NCI-H748 (cell line): Measurements from ENCODE around the gene ATF4.

Experiments used
- DNase-seq: peaks from one replicate; lab custom pipeline; 2025; ENCODE audit not compliant: unreplicated experiment; lab: John Stamatoyannopoulos, UW

ATF4 gene, protein sequence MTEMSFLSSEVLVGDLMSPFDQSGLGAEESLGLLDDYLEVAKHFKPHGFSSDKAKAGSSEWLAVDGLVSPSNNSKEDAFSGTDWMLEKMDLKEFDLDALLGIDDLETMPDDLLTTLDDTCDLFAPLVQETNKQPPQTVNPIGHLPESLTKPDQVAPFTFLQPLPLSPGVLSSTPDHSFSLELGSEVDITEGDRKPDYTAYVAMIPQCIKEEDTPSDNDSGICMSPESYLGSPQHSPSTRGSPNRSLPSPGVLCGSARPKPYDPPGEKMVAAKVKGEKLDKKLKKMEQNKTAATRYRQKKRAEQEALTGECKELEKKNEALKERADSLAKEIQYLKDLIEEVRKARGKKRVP

DNA sequence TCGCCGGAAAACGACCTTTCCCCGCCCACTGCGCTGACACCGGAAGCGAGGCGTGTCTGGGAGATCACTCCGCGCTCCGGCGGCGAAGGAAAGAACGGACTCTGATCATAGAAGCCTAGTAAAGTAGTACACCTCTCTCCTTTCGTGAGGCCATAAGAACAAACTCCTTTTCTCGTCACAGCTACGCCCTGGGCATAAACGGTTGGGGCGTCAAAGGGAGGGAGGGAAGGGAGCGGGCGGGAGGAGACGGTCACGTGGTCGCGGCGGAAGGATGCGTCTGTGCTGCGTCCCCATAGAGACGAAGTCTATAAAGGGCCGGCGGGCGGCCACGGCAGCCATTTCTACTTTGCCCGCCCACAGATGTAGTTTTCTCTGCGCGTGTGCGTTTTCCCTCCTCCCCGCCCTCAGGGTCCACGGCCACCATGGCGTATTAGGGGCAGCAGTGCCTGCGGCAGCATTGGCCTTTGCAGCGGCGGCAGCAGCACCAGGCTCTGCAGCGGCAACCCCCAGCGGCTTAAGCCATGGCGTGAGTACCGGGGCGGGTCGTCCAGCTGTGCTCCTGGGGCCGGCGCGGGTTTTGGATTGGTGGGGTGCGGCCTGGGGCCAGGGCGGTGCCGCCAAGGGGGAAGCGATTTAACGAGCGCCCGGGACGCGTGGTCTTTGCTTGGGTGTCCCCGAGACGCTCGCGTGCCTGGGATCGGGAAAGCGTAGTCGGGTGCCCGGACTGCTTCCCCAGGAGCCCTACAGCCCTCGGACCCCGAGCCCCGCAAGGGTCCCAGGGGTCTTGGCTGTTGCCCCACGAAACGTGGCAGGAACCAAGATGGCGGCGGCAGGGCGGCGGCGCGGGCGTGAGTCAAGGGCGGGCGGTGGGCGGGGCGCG is at the start of gene ATF4:
Gene ATF4, plus strand, starts transcription at position 337 of the 880 bp plus-strand sequence. CDS start 884 bp downstream, outside the sequence.
- DNase-seq, result peak; percentile 89

DNA sequence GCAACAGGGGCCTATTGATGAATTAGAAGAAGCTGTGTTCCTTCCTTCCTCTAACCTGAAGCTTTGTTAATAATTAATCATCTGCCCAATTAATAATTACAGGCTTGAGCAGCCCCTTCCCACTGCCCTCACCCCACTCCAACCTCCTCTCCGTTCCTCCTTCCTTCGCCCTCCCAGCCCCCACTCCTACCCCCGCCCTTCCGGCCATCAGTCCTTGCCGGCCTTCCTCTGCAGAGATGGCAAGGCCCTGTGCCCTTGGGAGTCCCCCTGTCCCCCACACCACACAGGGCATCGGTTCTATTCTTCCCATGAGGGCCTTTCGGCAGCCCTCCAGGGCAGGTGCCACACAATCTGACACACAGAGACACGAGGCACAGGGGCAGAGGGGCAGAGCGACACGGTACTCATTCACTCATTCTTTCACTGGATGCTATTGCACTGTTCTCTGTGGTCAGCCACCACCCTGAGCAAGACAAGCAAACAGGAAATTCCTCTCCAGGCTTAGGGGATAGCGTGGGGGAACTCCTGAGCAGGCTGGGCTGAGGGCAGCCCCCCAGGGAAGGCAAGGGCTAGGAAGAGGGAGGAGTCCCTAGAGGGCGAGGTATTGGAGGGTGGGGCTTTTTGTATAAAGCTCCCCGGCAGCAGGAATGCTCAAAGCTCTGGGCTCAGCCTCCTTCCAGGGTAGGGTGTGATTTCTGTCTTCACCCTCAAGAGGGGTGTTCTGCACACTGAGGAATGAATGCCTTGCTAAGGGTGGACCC is 48.8 kb upstream of the ATF4 start:
- no peak for DNase-seq

DNA sequence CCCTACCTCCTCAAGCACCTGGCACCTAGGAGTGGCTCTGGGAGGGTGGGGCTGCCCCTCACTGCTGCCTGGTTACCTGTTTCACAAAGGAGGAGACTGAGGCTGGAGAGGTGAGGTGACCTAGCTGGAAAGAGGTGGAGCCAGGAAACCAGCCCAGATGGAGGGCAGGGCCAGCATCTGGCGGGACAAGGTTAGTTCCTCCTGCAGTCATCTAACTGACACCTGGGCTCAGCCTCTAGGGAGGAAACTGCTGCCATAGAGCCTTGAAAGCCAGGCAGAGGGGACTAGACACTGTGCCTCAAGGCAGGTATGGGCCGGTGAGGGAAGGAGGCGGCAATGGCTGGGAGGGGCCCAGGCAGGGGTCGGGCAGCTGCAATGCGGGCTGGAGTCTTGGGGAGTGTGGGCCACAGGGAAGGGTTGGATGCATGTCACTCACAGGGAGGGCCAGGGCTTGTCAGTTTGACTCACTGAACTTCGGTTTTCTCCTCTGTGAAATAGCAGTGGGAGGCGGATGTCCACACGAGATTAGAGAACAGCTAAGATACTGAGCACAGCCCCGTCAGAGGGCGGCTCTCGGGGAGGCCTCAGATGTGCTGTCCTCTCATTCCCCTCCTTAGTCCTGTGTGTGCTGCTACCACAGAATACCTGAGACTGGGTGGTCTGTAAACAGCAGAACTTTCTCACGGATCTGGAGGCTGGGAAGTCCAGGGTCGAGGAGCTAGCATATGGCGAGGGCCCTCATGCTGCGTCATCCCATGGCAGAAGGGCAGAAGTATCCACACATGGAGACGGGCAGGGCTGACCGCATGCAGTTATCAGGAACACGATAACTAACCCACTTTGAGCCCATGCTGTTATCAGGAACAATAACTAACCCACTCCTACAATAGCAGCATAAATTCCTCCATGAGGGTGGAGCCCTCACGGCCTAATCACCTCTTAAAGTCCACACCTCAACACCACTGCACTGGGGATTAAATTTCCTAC is 47.5 kb upstream of the ATF4 start:
- DNase-seq, result no peak

DNA sequence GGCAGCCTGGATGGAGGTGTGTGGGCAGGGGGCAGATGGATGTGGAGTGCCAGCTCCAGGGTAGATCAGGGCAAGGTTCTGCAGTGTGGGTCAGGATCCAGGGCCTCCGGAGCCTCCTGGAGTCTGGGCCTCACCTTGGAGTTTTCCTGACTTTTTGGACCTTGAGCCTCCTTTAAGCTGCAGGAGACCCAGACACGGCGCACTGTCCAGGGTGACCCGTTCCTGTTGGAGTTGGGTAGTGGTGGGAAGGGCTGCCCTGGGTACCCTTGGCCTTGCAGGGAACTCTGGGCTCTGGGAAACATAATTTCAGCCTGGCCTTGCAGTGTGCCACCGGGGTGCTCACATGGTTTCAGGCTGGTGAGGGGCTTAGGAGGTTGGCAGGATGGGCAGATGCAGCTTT is 46.5 kb upstream of the ATF4 start:
- no peak for DNase-seq

DNA sequence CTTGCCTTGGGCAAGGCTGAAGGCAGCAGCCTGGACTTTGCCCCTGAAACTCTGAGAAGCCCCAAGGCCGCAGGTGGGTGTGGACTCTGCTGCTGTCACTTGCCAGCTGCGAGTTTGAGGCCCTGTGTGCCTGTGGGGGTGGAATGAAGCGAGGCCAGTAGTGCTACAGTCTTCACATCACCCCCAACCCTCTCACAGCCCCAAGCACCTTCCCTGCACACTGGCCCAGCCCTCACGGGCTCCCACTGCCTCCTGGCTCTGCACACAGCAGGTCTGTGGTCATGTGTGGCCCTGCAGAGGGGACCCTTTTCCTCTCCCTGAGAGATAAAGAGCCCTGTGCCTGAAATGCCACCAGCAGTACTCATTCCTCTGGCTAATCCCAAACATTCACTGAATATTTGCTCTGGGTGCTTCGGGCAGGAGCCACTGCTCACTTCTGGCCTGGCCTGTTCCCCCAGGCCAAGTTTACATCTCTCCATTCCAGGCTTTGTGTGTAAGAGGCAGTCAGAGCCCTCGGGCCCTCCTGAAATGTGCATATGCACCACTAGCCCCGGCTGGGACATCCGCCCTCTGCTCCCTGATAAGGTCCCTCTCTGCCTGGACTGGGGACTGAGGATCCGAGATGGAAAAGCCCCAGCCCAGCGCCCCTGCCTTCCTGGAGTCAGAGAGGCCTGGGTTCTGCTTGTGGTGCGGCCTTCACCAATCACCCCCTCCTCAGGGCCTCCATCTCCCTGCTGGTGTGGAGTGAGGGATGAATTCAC is 45.8 kb upstream of the ATF4 start:
- no peak for DNase-seq

DNA sequence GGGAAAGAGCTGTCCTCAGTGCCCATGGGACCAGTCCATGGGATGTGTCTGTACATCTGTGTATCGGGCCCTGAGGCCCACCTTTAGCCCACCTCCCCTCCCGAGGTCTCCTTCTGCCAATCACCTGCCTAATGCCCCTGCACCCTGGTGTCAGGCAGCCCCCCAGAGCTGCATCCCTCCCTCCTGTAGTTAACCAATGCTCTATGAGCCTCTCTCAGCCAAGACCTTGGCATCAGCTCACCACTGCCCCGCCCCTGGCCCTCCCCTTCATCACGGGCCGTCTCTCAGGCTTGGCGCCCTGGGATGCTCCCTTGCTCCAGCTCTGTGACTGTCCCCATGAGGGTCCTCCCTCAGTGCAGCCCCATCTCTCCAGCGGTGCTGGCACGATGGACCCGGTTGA is 45.0 kb upstream of the ATF4 start:
- DNase-seq, result no peak

DNA sequence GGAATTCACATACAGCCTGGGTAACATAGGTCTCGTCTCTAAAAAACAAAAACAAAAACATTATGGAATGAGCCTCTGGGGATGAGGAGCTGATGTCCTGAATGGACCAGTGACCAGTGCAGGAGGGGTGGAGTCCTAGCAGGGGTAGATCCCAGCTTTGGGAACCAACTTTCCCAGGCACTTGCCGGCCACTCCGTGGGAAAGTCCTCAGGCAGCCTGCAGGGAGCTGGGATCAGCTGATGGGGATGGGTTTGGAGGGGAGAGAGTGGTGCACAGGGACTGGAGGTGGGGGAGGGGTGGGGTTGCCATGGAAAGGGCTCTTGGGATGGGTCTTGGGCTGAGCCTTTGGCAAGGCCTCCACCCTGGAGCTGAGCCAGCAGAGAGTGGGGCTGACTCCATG is 44.5 kb upstream of the ATF4 start:
- DNase-seq, result no peak

DNA sequence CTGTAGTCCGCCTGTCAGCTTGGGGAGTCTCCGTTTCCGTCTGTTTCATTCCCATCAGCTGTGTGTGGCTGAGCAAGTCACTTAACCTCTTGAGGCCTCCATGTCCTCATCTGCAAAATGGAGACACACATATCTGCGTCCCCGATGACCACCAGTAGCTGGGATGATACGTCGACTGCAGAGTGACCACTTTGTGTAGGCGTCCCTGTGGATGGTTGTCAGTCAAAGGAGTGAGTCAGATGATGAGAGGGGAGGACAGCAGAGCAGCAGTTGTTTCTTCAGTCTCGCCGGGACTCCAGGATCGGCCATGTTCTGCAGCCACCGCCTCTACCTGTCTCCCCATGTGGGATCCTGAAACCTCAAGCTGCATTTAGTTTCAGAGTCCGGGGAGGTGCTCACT is 43.7 kb upstream of the ATF4 start:
- DNase-seq, result no peak

DNA sequence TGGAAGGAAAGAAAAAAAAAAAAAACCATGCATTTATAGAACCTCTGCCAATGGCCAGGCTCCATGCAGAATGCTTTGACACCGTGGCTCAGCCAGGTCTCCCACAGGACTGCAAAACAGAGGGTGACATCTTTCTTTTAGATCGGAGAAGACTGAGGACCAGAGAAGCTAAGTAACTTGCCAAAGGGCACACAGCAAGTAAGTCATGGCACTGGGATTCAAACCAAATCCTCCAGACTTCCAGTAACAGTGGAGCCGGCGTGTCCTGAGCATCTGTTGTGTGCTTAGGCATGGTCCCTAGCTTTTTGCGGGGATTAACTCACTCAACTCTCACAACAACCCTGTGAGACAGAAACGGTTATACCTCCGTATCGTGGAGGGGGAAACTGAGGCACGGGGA is 42.8 kb upstream of the ATF4 start:
- no peak for DNase-seq

DNA sequence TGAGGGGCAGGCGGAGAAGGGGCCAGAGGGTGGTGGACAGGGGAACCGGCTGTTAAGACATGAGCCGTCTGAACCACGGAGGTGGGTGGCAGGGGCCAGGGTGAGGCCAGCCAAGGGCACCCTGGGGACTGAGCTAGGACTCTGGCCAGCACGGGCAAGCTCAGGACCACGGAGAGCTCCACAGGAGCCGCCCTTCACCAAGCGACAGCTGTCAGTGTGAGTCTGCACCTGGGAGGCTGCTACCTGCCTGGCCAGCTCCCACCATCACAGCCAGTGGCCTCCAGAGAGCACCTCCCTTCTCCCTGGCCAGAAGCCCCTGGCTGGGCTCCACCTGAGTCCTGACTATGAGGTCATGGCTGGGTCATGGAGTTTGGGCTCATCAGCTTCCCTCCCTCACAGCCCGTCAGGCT is 41.9 kb upstream of the ATF4 start:
- DNase-seq, result no peak

DNA sequence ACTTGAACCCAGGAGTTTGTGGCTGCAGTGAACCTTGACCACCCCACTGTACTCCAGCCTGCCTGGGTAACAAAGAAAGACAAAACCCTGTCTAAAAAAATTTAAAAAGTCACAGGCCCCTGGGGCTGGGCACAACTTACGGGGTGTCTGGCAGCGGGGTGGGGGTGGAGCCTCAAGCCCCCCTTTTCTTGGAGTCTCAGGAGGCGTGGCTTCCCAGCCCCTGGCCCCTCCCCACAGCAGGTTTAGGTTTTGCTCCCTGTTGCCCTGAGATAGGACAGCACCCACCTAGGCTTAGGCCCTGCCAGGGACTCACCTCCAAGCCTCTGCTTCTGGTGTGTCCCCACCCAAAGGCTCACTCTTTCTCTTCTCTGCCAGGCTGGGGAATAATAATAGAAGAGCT is 41.1 kb upstream of the ATF4 start:
- DNase-seq, result no peak

DNA sequence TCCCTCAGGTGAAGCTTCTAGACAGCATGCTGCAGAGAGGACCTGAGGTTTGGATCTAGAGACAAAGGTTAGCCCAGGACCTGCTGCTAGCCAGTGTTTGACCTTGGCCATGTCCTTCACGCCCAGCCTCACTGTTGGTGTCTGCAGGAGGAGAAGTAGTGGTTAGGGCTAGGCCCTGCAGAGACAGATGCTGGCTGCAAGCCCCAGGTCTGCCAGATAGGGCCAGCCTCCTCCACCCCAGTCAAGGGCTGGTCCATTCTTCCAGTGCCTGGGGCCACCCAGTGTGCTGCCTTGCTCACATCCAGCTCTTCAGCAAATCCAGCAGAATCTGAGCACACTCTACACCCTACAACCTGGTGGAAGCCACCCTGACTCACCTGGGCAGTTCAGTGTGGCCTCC is 39.8 kb upstream of the ATF4 start:
- no peak for DNase-seq

DNA sequence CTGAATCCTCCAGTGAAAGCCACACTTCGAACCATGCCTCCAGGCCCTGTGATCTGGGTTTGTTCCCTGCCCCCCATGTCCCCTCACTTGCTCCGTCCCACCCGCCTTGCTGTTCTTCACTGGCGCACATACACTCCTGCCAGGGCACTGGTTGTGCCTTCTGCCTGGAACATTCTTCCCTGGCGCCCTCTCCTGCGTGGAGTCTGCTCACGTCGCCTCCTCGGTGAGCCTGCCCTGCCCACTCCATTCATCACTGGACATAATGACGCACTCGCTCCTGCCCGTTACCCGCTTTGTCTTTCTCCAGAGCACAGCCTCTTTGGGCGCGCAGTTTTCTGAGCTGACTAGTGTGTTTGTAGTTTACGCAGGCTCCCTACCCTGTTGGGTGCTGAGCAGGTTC is 39.3 kb upstream of the ATF4 start:
- no peak for DNase-seq

DNA sequence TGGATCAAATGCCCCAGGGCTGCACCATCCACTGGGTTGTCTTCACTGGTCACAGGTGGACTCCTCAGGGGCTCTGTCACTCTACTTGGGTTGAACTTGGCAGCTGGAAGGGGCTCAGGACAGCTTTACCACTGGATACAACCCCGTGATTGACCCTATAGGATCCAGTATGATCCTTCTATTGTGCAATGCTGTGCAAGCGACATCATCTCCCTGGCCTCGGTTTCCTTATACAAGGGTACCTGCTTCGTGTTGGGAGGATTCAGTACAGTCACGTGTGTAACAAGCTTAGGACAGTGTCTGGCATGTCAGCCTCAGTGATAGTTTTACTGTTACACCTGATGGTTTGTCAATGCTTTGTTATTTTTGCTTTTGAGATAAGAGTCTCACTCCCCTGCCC is 38.8 kb upstream of the ATF4 start:
- DNase-seq, result no peak

DNA sequence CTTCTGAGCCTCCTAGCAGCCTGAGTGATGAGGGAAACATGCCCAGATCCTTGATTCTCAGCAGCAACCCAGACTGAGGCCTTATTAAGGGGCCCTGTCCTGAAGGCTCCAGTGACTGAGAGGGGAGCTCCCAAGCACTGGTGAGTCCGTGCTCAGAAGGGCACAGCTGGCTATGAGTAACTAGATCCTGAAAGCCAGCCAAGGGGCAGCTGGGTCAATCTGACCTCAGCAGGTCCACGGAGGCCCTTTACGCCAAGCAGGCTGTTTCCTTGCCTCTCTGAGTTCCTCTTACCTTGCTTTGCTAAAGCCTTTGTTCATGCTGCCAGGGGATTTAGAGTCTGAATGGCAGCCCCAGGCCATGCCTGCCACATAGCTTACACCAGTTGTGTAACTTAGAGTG is 37.6 kb upstream of the ATF4 start:
- DNase-seq, result no peak

DNA sequence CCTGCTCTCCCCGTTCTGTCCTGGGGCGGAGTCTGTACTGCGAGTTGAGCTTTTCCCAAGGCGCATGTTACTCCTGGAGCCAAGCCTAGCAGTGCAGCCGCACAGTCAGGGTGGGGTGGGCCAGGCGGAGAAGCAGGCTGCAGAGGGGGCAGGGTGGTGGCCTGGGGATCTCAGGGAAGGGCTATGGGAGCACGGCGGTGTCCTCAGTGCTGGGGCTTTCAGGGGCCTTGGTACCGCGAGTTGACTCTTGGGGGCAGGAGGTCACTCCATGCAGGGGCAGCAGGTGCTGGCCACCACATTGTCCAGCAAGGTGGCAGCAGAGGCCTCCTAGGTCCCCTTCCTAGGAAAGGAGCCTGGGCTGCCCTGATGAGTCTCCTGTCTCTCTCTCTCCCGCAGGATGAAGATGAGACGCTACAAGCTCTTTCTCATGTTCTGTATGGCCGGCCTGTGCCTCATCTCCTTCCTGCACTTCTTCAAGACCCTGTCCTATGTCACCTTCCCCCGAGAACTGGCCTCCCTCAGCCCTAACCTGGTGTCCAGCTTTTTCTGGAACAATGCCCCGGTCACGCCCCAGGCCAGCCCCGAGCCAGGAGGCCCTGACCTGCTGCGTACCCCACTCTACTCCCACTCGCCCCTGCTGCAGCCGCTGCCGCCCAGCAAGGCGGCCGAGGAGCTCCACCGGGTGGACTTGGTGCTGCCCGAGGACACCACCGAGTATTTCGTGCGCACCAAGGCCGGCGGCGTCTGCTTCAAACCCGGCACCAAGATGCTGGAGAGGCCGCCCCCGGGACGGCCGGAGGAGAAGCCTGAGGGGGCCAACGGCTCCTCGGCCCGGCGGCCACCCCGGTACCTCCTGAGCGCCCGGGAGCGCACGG is 33.2 kb upstream of the ATF4 start:
- DNase-seq, result no peak

DNA sequence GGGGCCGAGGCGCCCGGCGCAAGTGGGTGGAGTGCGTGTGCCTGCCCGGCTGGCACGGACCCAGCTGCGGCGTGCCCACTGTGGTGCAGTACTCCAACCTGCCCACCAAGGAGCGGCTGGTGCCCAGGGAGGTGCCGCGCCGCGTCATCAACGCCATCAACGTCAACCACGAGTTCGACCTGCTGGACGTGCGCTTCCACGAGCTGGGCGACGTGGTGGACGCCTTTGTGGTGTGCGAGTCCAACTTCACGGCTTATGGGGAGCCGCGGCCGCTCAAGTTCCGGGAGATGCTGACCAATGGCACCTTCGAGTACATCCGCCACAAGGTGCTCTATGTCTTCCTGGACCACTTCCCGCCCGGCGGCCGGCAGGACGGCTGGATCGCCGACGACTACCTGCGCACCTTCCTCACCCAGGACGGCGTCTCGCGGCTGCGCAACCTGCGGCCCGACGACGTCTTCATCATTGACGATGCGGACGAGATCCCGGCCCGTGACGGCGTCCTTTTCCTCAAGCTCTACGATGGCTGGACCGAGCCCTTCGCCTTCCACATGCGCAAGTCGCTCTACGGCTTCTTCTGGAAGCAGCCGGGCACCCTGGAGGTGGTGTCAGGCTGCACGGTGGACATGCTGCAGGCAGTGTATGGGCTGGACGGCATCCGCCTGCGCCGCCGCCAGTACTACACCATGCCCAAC is 32.4 kb upstream of the ATF4 start:
- DNase-seq, result no peak

DNA sequence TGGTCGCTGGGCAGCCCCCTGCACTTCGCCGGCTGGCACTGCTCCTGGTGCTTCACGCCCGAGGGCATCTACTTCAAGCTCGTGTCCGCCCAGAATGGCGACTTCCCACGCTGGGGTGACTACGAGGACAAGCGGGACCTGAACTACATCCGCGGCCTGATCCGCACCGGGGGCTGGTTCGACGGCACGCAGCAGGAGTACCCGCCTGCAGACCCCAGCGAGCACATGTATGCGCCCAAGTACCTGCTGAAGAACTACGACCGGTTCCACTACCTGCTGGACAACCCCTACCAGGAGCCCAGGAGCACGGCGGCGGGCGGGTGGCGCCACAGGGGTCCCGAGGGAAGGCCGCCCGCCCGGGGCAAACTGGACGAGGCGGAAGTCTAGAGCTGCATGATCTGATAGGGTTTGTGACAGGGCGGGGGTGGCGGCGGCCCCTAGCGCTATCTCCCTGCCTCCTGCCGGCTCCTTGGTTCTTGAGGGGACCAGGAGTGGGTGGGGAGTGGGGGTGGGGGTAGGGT is 31.7 kb upstream of the ATF4 start:
- no peak for DNase-seq
